T-helper 2 cell treated with Interferon-gamma antibody and Interleukin-4, amounts not matched to agents 5 μg/mL and 100 μg/mL, for 36 hours (primary cell): ENCODE data around the gene FLAD1.

ENCODE experiments used
- DNase-seq: peaks from one replicate; pipeline ENCODE4 v3.0.0; 2021; ENCODE audit warnings: low spot score
- H3K27ac Mint-ChIP-seq: one replicate; pipeline ENCODE4 v1.8.0; 2021; ENCODE audit warnings: mild to moderate bottlenecking, mixed read lengths
- H3K27me3 Mint-ChIP-seq: one replicate; pipeline ENCODE4 v1.8.0; 2021; ENCODE audit warnings: low read depth, mixed read lengths
- H3K36me3 Mint-ChIP-seq: one replicate; pipeline ENCODE4 v1.8.0; 2021; ENCODE audit warnings: low read depth, mixed read lengths
- H3K4me1 Mint-ChIP-seq: one replicate; pipeline ENCODE4 v1.8.0; 2021; ENCODE audit warnings: low read depth, mixed read lengths
- H3K4me3 Mint-ChIP-seq: one replicate; pipeline ENCODE4 v1.8.0; 2022; ENCODE audit warnings: mild to moderate bottlenecking, moderate library complexity, mixed read lengths
- H3K9me3 Mint-ChIP-seq: one replicate; pipeline ENCODE4 v1.8.0; 2021; ENCODE audit warnings: mixed read lengths

The FLAD1 gene

GRCh38 chr1:155014709-155015508 lies 31.8 kb downstream of the FLAD1 start:
- H3K9me3 Mint-ChIP-seq: no peaks in the 10 kb centered on the region
- H3K27me3 Mint-ChIP-seq: no peaks in the 10 kb centered on the region
- H3K4me1 Mint-ChIP-seq: peaks cover 50% of the 10 kb centered on the region
- H3K4me3 Mint-ChIP-seq: peak overlapping the region; percentile 90
- no peak overlapping the region for H3K27ac Mint-ChIP-seq
- peaks cover 68% of the 10 kb centered on the region for H3K36me3 Mint-ChIP-seq
- no peak for DNase-seq

- Mint-ChIP-seq H3K4me1 (peaks cover 53% of the 10 kb centered on the region), H3K9me3 (no peaks in the 10 kb centered on the region), H3K27ac (peak overlapping the region; percentile 77), H3K4me3 (peak overlapping the region; percentile 62), H3K36me3 (peaks cover 66% of the 10 kb centered on the region), H3K27me3 (no peaks in the 10 kb centered on the region)
- no peak for DNase-seq
These were observed 32.5 kb downstream of the FLAD1 start for GRCh38 chr1:155015527-155016230.

GRCh38 chr1:155016231-155016831 lies 33.2 kb downstream of the FLAD1 start:
- Mint-ChIP-seq H3K27me3 (no peaks in the 10 kb centered on the region), H3K36me3 (peaks cover 62% of the 10 kb centered on the region), H3K4me3 (peak overlapping the region; percentile 62), H3K27ac (peak overlapping the region; percentile 77), H3K4me1 (peaks cover 48% of the 10 kb centered on the region), H3K9me3 (no peaks in the 10 kb centered on the region)
- DNase-seq: no peak

- peak; percentile 91 for DNase-seq
- H3K9me3 Mint-ChIP-seq: no peaks in the 10 kb centered on the region
- H3K36me3 Mint-ChIP-seq: peaks cover 58% of the 10 kb centered on the region
- H3K27me3 Mint-ChIP-seq: no peaks in the 10 kb centered on the region
- peak overlapping the region; percentile 77 for H3K27ac Mint-ChIP-seq
- peaks cover 48% of the 10 kb centered on the region for H3K4me1 Mint-ChIP-seq
- peak overlapping the region; percentile 62 for H3K4me3 Mint-ChIP-seq
These were observed 34.1 kb downstream of the FLAD1 start for GRCh38 chr1:155017041-155017945.

GRCh38 chr1:155017946-155018316 lies 34.8 kb downstream of the FLAD1 start:
- peaks cover 52% of the 10 kb centered on the region for H3K36me3 Mint-ChIP-seq
- peak overlapping the region; percentile 26 for H3K4me3 Mint-ChIP-seq
- no peaks in the 10 kb centered on the region for H3K27me3 Mint-ChIP-seq
- H3K9me3 Mint-ChIP-seq: no peaks in the 10 kb centered on the region
- peaks cover 44% of the 10 kb centered on the region for H3K4me1 Mint-ChIP-seq
- peak overlapping the region; percentile 20 for H3K27ac Mint-ChIP-seq
- DNase-seq: no peak

- H3K27me3 Mint-ChIP-seq: no peaks in the 10 kb centered on the region
- H3K4me3 Mint-ChIP-seq: no peak overlapping the region
- no peak overlapping the region for H3K27ac Mint-ChIP-seq
- H3K36me3 Mint-ChIP-seq: peaks cover 45% of the 10 kb centered on the region
- no peaks in the 10 kb centered on the region for H3K9me3 Mint-ChIP-seq
- peaks cover 36% of the 10 kb centered on the region for H3K4me1 Mint-ChIP-seq
- no peak for DNase-seq
These were observed 35.6 kb downstream of the FLAD1 start for GRCh38 chr1:155018617-155019348.

GRCh38 chr1:155019377-155020245 lies 36.5 kb downstream of the FLAD1 start:
- H3K27ac Mint-ChIP-seq: peak overlapping the region; percentile 22
- H3K36me3 Mint-ChIP-seq: peaks cover 37% of the 10 kb centered on the region
- no peak overlapping the region for H3K4me3 Mint-ChIP-seq
- no peak for DNase-seq
- H3K27me3 Mint-ChIP-seq: no peaks in the 10 kb centered on the region
- H3K9me3 Mint-ChIP-seq: no peaks in the 10 kb centered on the region
- H3K4me1 Mint-ChIP-seq: peaks cover 28% of the 10 kb centered on the region

- peaks cover 11% of the 10 kb centered on the region for H3K4me1 Mint-ChIP-seq
- H3K9me3 Mint-ChIP-seq: no peaks in the 10 kb centered on the region
- no peak overlapping the region for H3K4me3 Mint-ChIP-seq
- H3K27me3 Mint-ChIP-seq: no peaks in the 10 kb centered on the region
- peaks cover 21% of the 10 kb centered on the region for H3K36me3 Mint-ChIP-seq
- DNase-seq: no peak
- no peak overlapping the region for H3K27ac Mint-ChIP-seq
These were observed 39.2 kb downstream of the FLAD1 start for GRCh38 chr1:155022136-155022926.

- DNase-seq: no peak
- H3K4me3 Mint-ChIP-seq: no peak overlapping the region
- H3K27me3 Mint-ChIP-seq: no peaks in the 10 kb centered on the region
- peaks cover 17% of the 10 kb centered on the region for H3K36me3 Mint-ChIP-seq
- peaks cover 11% of the 10 kb centered on the region for H3K4me1 Mint-ChIP-seq
- no peak overlapping the region for H3K27ac Mint-ChIP-seq
- no peaks in the 10 kb centered on the region for H3K9me3 Mint-ChIP-seq
These were observed 39.7 kb downstream of the FLAD1 start for GRCh38 chr1:155022927-155023236.

- no peak for DNase-seq
- no peak overlapping the region for H3K4me3 Mint-ChIP-seq
- H3K27ac Mint-ChIP-seq: no peak overlapping the region
- H3K4me1 Mint-ChIP-seq: peaks cover 11% of the 10 kb centered on the region
- no peaks in the 10 kb centered on the region for H3K27me3 Mint-ChIP-seq
- H3K9me3 Mint-ChIP-seq: no peaks in the 10 kb centered on the region
- H3K36me3 Mint-ChIP-seq: peaks cover 15% of the 10 kb centered on the region
These were observed 40.5 kb downstream of the FLAD1 start for GRCh38 chr1:155023627-155024026.

- no peak overlapping the region for H3K27ac Mint-ChIP-seq
- no peak overlapping the region for H3K4me3 Mint-ChIP-seq
- H3K27me3 Mint-ChIP-seq: no peaks in the 10 kb centered on the region
- H3K36me3 Mint-ChIP-seq: peaks cover 11% of the 10 kb centered on the region
- peaks cover 11% of the 10 kb centered on the region for H3K4me1 Mint-ChIP-seq
- H3K9me3 Mint-ChIP-seq: no peaks in the 10 kb centered on the region
- no peak for DNase-seq
These were observed 41.2 kb downstream of the FLAD1 start for GRCh38 chr1:155024315-155024714.

- H3K9me3 Mint-ChIP-seq: no peaks in the 10 kb centered on the region
- H3K27me3 Mint-ChIP-seq: no peaks in the 10 kb centered on the region
- H3K36me3 Mint-ChIP-seq: no peaks in the 10 kb centered on the region
- peaks cover 6% of the 10 kb centered on the region for H3K4me1 Mint-ChIP-seq
- no peak overlapping the region for H3K27ac Mint-ChIP-seq
- no peak for DNase-seq
- H3K4me3 Mint-ChIP-seq: no peak overlapping the region
These were observed 43.0 kb downstream of the FLAD1 start for GRCh38 chr1:155026154-155026553.
